DMS153 treated with DMSO at 0.1 percent for 48 hours (cell line): ENCODE data around the gene RUNDC3A.

ENCODE experiments used
- DNase-seq: peaks from one replicate; lab custom pipeline; 2025; ENCODE audit not compliant: unreplicated experiment; lab: John Stamatoyannopoulos, UW

Gene RUNDC3A

GRCh38 chr17:44308320-44308818 is at the start of gene RUNDC3A:
Gene RUNDC3A, plus strand, starts transcription at chr17:44308601. Its CDS starts 232 bp downstream, at chr17:44308833.
- peak; percentile 43 for DNase-seq

GRCh38 chr17:44258811-44259351 is 49.5 kb upstream of the RUNDC3A start:
- DNase-seq = no peak

- no peak for DNase-seq
Observed at GRCh38 chr17:44260296-44260695, 48.1 kb upstream of the RUNDC3A start.

- no peak for DNase-seq
Observed at GRCh38 chr17:44262654-44263225, 45.7 kb upstream of the RUNDC3A start.

- DNase-seq = no peak
Observed at GRCh38 chr17:44263345-44263902, 45.0 kb upstream of the RUNDC3A start.

- no peak for DNase-seq
Observed at GRCh38 chr17:44266402-44267164, 41.8 kb upstream of the RUNDC3A start.

- no peak for DNase-seq
Observed at GRCh38 chr17:44267165-44267455, 41.3 kb upstream of the RUNDC3A start.

- DNase-seq = no peak
Observed at GRCh38 chr17:44267818-44268490, 40.4 kb upstream of the RUNDC3A start, which contains the start of gene SLC4A1. Gene SLC4A1, minus strand, starts transcription at chr17:44268135. Its CDS starts 5,269 bp downstream, at chr17:44262866.

- DNase-seq = no peak
Observed at GRCh38 chr17:44268709-44269534, 39.5 kb upstream of the RUNDC3A start.

GRCh38 chr17:44269535-44270240 is 38.7 kb upstream of the RUNDC3A start:
- no peak for DNase-seq

- no peak for DNase-seq
Observed at GRCh38 chr17:44272321-44272951, 36.0 kb upstream of the RUNDC3A start.

- no peak for DNase-seq
Observed at GRCh38 chr17:44272954-44273353, 35.4 kb upstream of the RUNDC3A start.

- no peak for DNase-seq
Observed at GRCh38 chr17:44273607-44274006, 34.8 kb upstream of the RUNDC3A start.

GRCh38 chr17:44277976-44278375 is 30.4 kb upstream of the RUNDC3A start:
- no peak for DNase-seq

- no peak for DNase-seq
Observed at GRCh38 chr17:44279346-44279665, 29.1 kb upstream of the RUNDC3A start.

GRCh38 chr17:44279666-44280391 is 28.6 kb upstream of the RUNDC3A start:
- no peak for DNase-seq

- DNase-seq = no peak
Observed at GRCh38 chr17:44280392-44280937, 27.9 kb upstream of the RUNDC3A start.

GRCh38 chr17:44281570-44281969 is 26.8 kb upstream of the RUNDC3A start:
- DNase-seq = no peak

GRCh38 chr17:44282264-44282663 is 26.1 kb upstream of the RUNDC3A start:
- no peak for DNase-seq
